ENCODE measurements around the gene CCDC112. TPM values are rescaled to one million over a fixed set of nuclear protein-coding genes. Genes with fewer than 3 reads are reported as not detected.
"Not testable (repeated sequence)": the region's sequence is repeated elsewhere in the genome, so short reads cannot be mapped to it uniquely, and the experiment has no call there.

The CCDC112 gene
- total and polyA plus RNA-seq, 7 donors, result 4.6 to 19.4 (median 9.6) TPM

DNA sequence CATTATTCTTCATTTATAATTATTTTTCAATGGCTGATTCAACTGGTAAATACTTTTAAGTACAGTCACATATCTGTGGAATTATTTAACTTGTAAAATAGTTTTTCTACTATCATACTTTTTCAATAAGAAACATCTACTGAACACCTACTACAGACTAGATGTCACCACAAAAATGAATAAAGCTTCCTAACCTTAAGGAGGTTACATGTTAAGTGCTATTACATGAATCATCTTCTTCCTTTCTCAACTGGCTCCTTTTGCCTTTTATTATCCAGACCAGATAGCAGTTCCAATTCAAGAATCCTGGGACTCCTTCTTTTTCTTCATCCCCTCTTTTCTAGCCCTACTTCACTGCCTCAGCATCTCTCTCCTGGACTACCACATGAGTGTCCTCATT, 38.5 kb downstream of the CCDC112 start:
- intact Hi-C loops (cut with DNase I), result no loop called here
- DNase-seq, result no peak
- no peak for TF ChIP-seq POLR2A (IDR thresholded peaks at IDR 0.05)
- no peak for TF ChIP-seq POLR2AphosphoS5 (IDR thresholded peaks at IDR 0.05)
- TF ChIP-seq EP300 (IDR thresholded peaks at IDR 0.05), result no peak
- TF ChIP-seq, protein P1, sequence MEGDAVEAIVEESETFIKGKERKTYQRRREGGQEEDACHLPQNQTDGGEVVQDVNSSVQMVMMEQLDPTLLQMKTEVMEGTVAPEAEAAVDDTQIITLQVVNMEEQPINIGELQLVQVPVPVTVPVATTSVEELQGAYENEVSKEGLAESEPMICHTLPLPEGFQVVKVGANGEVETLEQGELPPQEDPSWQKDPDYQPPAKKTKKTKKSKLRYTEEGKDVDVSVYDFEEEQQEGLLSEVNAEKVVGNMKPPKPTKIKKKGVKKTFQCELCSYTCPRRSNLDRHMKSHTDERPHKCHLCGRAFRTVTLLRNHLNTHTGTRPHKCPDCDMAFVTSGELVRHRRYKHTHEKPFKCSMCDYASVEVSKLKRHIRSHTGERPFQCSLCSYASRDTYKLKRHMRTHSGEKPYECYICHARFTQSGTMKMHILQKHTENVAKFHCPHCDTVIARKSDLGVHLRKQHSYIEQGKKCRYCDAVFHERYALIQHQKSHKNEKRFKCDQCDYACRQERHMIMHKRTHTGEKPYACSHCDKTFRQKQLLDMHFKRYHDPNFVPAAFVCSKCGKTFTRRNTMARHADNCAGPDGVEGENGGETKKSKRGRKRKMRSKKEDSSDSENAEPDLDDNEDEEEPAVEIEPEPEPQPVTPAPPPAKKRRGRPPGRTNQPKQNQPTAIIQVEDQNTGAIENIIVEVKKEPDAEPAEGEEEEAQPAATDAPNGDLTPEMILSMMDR (IDR thresholded peaks at IDR 0.05), result no peak
- Histone ChIP-seq H3K4me3 (no peak overlapping the region), H3K27ac (no peak overlapping the region), H3K9me3 (no peaks in the 10 kb centered on the region), H3K27me3 (no peaks in the 10 kb centered on the region), H3K4me1 (peaks cover 0 to 34% (median 19%) of the 10 kb centered on the region in 4 donors), H3K36me3 (no peaks in the 10 kb centered on the region)

DNA sequence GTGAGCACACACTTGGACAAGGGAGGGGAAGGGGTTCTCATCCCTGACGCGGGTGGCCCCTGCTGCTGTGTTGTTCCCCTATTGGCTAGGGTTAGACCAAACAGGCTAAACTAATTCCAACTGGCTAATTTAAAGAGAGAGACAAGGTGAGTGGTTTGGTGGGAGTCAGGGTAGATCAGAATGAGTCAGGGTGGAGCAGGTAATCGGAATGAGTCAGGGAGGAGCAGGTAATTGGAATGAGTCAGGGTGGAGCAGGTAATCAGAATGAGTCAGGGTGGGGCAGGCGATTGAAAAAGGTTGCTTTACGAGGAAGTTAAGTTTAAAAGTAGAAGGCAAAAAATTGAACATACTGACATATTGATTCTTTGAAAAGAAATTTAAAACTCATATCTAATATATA, 47.1 kb downstream of the CCDC112 start:
- not testable (repeated sequence) for H3K27ac ChIP-seq, H3K4me3 ChIP-seq, H3K27me3 ChIP-seq, DNase-seq, H3K9me3 ChIP-seq, H3K36me3 ChIP-seq
- H3K4me1 ChIP-seq, result peaks cover 0 to 13% (median 0%) of the 10 kb centered on the region in 4 donors
- intact Hi-C loops (cut with DNase I), result loop anchor here (5.0 kb wide), 1 partner anchor 152 kb away; no protein-coding TSS in a partner anchor
- 48 to 63% methylated on average over 5 of the region's 5 CpGs for WGBS, 2 donors

DNA sequence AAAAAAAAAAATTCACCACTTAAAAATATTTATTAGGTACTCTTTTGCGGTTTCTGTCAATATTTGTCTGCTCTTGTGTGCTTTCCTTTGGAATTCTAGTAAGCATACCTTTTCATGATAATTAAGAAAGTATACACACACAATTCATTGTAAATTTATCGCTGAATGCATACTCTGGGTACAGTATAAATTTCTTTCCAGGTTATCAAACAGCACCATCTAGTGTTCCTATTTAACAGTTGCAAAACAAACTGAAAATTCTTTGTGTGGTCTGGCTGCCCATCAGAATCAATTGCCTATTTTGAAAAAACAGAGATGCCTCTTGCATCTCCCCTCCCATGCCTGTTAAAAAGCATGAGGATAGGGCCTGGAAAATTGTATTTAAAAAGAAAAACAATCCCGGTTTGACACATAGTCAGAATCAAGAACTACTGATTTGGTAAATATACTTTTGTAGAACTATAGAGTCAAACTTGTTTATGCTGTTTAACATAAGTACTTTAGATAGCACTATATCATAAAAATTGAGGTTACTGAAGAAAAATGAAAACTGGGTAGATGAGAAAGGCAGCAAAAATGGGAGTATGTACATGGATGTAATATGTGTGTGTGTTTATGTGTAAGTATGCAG, 50.0 kb downstream of the CCDC112 start:
- Histone ChIP-seq H3K9me3 (no peaks in the 10 kb centered on the region), H3K27ac (no peak overlapping the region), H3K4me1 (peaks cover 0 to 16% (median 3%) of the 10 kb centered on the region in 4 donors), H3K27me3 (no peaks in the 10 kb centered on the region), H3K36me3 (peaks cover 0 to 2% (median 0%) of the 10 kb centered on the region in 4 donors), H3K4me3 (no peak overlapping the region)
- TF ChIP-seq POLR2AphosphoS5 (IDR thresholded peaks at IDR 0.05), result no peak
- TF ChIP-seq, protein P1 (IDR thresholded peaks at IDR 0.05), result peak; percentile 18 to 66 (median 44)
- no peak for TF ChIP-seq EP300 (IDR thresholded peaks at IDR 0.05)
- TF ChIP-seq POLR2A (IDR thresholded peaks at IDR 0.05), result no peak
- intact Hi-C loops (cut with DNase I), result loop anchor here (5.0 kb wide), 1 partner anchor 149 kb away; no protein-coding TSS in a partner anchor
- DNase-seq, result no peak
- WGBS, 2 donors, result 11 to 39% methylated on average over 3 of the region's 3 CpGs

DNA sequence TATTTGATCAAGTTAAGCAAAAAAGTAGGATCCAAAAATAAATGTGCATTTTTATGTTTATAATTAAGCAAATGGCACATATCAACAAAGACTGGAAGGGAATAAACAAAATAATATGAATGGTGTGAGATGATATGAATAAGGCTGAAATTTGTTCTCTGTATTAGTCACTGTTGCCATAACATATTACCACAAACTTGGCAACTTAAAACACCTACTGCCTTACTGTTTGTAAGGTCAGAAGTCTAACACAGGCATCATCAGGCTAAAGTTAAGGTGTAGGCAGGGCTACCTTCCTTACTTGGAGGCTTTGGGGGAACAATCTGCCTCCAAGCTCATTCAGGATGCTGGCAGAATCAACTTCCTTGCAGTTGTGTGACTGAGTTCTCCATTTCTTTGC, 53.0 kb downstream of the CCDC112 start:
- Histone ChIP-seq H3K27me3 (no peaks in the 10 kb centered on the region), H3K4me3 (no peak overlapping the region), H3K27ac (no peak overlapping the region), H3K36me3 (peaks cover 5 to 32% (median 11%) of the 10 kb centered on the region in 4 donors), H3K9me3 (no peaks in the 10 kb centered on the region), H3K4me1 (peaks cover 0 to 10% (median 3%) of the 10 kb centered on the region in 4 donors)
- TF ChIP-seq POLR2A (IDR thresholded peaks at IDR 0.05) (no peak), POLR2AphosphoS5 (IDR thresholded peaks at IDR 0.05) (no peak), EP300 (IDR thresholded peaks at IDR 0.05) (no peak)
- TF ChIP-seq, protein P1 (IDR thresholded peaks at IDR 0.05), result no peak
- intact Hi-C loops (cut with DNase I), result no loop called here
- DNase-seq, result no peak

DNA sequence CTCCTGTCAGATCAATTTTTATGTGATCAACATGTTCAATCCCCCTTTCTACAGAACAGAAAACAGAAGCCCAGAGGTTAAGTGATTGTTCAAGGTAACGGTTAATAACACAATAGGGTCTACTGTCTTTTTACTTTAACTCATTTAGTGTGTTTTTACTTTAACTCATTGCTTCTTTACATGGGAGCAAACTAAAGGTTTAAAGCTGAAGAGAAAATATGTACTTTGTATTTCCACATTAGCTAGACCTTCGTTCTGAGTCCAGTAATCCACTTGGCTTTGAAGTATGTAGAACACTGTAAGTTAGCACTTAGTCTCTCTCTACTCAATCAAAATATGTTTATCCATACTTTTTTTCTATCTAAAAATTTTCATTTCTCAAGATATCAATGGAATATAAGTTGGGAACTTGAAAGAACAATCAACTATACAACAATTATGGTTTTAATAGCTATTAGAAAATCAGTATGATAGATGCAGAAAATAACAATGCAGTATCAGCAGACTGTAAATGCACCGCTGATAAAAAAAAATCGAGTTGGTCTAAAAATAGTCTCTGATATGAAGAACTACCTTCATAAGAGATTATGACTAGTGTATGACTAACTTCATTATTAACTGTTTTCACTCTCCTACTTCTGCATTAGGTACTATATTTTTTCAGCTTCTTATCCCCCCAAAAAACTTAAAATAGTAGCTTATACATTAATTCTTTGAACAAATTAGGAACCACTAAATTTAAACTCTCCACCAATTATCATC, 54.4 kb downstream of the CCDC112 start:
- Histone ChIP-seq H3K36me3 (peaks cover 5 to 39% (median 11%) of the 10 kb centered on the region in 4 donors), H3K27ac (no peak overlapping the region), H3K4me3 (no peak overlapping the region), H3K27me3 (no peaks in the 10 kb centered on the region), H3K9me3 (no peaks in the 10 kb centered on the region), H3K4me1 (peaks cover 0 to 10% (median 3%) of the 10 kb centered on the region in 4 donors)
- no peak for DNase-seq
- WGBS, 2 donors, result 80 to 89% methylated on average over 4 of the region's 4 CpGs
- TF ChIP-seq, protein P1 (IDR thresholded peaks at IDR 0.05), result no peak
- TF ChIP-seq POLR2AphosphoS5 (IDR thresholded peaks at IDR 0.05), result no peak
- no peak for TF ChIP-seq EP300 (IDR thresholded peaks at IDR 0.05)
- no peak for TF ChIP-seq POLR2A (IDR thresholded peaks at IDR 0.05)
- intact Hi-C loops (cut with DNase I), result no loop called here
